T-helper 2 cell treated with Interferon-gamma antibody and Interleukin-4, amounts not matched to agents 5 μg/mL and 100 μg/mL, for 36 hours (primary cell): ENCODE data around the gene GCK.
A peak's percentile ranks its signal among the peaks of the same experiment; 100 is the strongest.

Source experiments
- DNase-seq: peaks from one replicate; pipeline ENCODE4 v3.0.0; 2021; ENCODE audit warnings: low spot score
- H3K27ac Mint-ChIP-seq: one replicate; pipeline ENCODE4 v1.8.0; 2021; ENCODE audit warnings: mild to moderate bottlenecking, mixed read lengths
- H3K27me3 Mint-ChIP-seq: one replicate; pipeline ENCODE4 v1.8.0; 2021; ENCODE audit warnings: low read depth, mixed read lengths
- H3K36me3 Mint-ChIP-seq: one replicate; pipeline ENCODE4 v1.8.0; 2021; ENCODE audit warnings: low read depth, mixed read lengths
- H3K4me1 Mint-ChIP-seq: one replicate; pipeline ENCODE4 v1.8.0; 2021; ENCODE audit warnings: low read depth, mixed read lengths
- H3K4me3 Mint-ChIP-seq: one replicate; pipeline ENCODE4 v1.8.0; 2022; ENCODE audit warnings: mild to moderate bottlenecking, moderate library complexity, mixed read lengths
- H3K9me3 Mint-ChIP-seq: one replicate; pipeline ENCODE4 v1.8.0; 2021; ENCODE audit warnings: mixed read lengths

The GCK gene

DNA sequence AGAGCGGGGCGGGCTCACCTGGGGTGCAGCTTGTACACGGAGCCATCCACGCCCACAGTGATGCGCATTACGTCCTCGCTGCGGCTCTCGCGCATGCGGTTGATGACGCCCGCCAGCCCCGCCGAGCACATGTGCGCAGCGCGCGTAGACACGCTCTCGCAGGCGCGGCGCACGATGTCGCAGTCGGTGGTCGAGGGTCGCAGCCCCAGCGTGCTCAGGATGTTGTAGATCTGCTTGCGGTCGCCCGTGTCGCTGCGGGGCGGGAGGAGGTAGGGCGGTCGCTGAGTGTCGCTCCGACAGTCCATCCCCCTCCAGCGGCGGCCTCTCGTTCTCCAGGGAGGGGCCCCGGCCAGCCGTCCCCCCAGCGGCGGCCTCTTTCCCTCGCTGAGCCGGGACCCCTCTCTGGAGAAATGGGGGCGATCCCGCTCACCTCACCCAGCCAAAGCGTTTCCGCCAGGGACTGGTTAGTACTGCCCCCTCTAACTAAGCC, 43.7 kb downstream of the GCK start:
- Mint-ChIP-seq H3K4me3 (peak overlapping the region; percentile 74), H3K27ac (peak overlapping the region; percentile 77), H3K9me3 (no peaks in the 10 kb centered on the region), H3K4me1 (peaks cover 2% of the 10 kb centered on the region), H3K27me3 (peaks cover 16% of the 10 kb centered on the region), H3K36me3 (no peaks in the 10 kb centered on the region)
- peak; percentile 40 for DNase-seq

DNA sequence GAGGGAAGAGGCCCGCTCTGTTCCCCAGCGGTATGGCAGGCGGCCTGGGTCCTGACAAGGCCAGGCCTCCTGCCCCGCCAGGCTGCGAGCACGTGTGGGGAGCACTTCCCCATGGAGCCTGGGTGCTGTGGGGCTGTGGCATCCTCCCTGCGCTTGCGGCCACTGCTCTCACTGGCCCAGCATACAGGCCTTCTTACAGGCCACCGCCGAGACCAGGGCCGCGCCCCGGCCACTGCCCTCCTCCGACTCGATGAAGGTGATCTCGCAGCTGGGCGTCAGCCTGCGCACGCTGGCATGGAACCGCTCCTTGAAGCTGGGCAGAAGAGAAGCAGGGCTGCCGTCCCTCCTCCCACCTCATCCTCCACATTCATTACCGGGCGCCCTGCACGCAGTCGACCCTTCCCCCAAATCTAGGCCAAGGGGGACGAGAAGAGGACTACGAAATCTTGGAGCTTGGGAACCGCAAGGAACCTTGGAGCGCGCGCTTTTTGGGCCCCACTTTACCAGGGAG, 44.2 kb downstream of the GCK start:
- DNase-seq = no peak
- H3K27me3 Mint-ChIP-seq = peaks cover 16% of the 10 kb centered on the region
- no peaks in the 10 kb centered on the region for H3K9me3 Mint-ChIP-seq
- peak overlapping the region; percentile 74 for H3K4me3 Mint-ChIP-seq
- no peaks in the 10 kb centered on the region for H3K36me3 Mint-ChIP-seq
- H3K4me1 Mint-ChIP-seq = peaks cover 2% of the 10 kb centered on the region
- H3K27ac Mint-ChIP-seq = no peak overlapping the region

DNA sequence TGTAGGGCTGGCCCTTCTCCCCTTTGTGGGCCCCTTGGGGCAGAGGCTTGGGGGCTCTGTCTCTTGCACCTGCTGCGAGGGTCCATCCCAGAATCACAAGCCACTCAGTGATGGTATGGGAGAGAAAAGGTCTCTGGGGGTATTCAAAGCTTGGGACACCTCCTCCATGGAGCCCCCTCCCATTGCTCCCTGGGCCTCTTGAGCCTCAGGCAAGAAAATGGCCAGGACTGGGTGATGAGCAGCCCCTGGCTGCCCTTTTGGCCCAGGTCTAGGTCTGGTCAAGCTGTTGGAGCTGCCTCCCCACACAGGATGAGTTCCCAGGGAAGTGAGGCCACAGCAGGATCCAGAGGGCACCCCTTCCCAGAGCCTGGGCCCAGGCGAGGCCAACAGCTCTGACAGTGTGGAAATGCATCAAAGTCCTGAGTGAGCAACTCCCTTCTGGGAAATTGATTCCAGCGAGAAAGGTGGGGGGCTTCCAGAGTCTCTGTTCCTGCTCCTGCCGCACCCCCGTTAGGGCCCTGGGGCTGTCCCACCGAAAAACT, 44.7 kb downstream of the GCK start:
- Mint-ChIP-seq H3K27ac (no peak overlapping the region), H3K36me3 (no peaks in the 10 kb centered on the region), H3K4me1 (peaks cover 2% of the 10 kb centered on the region), H3K4me3 (no peak overlapping the region), H3K27me3 (peaks cover 16% of the 10 kb centered on the region), H3K9me3 (no peaks in the 10 kb centered on the region)
- no peak for DNase-seq

DNA sequence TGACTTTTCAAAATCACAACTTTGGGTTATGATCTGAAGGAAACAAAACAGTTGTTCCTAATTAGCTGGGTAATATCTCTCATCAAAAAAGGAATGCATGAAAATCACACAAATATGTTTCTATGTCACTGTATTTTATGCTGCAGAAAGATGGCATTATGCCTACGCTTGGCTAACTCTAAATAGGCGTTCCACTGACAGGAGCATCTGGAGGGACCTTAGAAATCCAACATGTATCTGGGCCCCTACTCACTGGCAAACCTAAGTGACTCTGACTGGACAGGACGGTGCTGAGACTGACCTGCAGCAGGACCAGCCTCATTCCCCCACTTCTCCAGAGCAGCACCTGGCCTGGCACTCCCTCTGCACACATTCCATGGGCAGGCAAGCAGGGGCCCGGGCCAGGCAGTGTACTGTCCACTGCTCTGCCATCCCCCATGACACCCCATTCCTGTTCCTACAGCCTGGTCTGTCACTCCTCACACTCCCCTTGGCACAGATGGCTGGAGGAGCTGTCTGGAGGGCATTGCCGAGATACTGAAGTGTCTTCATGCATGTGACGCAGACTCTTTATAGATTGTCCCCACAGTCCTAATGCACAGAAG, 45.5 kb downstream of the GCK start:
- DNase-seq = no peak
- H3K4me3 Mint-ChIP-seq = no peak overlapping the region

DNA sequence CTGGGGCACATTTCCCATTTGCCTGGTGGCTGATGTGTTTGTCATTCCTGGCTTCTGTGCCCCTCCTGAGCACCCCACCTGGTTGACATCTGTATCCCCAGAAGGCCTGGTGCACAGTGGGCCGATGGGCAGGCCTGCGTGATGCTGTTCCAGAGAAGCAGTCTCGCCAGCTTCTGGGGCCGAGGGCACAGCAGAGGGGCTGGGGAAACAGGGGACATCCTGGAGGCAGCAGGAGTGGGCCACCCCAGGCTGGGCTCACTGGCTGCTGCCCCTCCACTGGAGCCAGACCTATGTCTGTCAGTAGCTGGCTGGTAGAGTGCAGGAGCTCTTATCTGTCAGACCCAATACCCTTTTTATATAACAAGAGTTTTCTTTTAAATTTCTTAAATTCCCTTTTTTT, 47.2 kb downstream of the GCK start:
- Mint-ChIP-seq H3K27me3 (peaks cover 17% of the 10 kb centered on the region), H3K36me3 (no peaks in the 10 kb centered on the region), H3K4me1 (peaks cover 6% of the 10 kb centered on the region), H3K27ac (no peak overlapping the region), H3K9me3 (no peaks in the 10 kb centered on the region), H3K4me3 (no peak overlapping the region)
- DNase-seq = no peak

More for the DNA sequence above, 45.5 kb downstream of the GCK start:
- Mint-ChIP-seq H3K27ac (no peak overlapping the region), H3K36me3 (no peaks in the 10 kb centered on the region), H3K27me3 (peaks cover 16% of the 10 kb centered on the region), H3K4me1 (peaks cover 2% of the 10 kb centered on the region), H3K9me3 (no peaks in the 10 kb centered on the region)

DNA sequence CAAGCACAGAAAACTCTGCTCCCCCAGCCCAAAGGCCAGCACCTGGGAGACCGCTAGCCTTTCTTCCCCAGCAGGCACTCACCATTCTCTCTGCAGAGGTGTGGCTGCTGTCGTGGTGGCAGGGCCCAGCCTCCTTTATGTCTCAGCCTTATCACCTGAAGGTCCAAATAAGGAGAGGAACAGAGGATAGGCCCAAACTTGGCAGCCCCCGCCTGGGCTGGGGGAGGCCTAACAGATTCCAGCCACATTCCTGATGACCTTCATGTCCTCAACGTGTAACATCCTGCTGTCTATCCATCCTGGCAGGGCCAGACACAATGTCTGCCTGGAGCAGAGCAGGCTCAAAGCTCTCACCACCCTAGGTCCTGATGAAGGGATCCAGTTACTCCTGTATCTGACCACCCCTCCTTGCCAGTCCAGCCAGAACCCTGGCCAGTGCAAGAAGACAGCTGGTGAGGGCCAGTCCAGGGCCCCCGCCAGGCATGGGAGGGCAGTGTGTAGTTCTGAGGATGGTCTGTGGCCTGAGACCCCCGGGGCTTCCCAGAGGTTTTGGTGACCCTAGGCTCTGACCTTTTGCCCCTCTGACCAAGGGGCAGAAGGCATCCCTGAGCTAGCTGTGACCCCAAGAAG, 47.9 kb downstream of the GCK start, which contains the start of gene MYL7:
MYL7 (minus strand) TSS at position 112 of the 630 bp plus-strand sequence; CDS start at position 85, 27 bp downstream.
- H3K36me3 Mint-ChIP-seq = no peaks in the 10 kb centered on the region
- no peak within 1 kb of the TSS for H3K4me3 Mint-ChIP-seq
- no peak for DNase-seq
- H3K27ac Mint-ChIP-seq = no peak within 1 kb of the TSS
- peaks cover 15% of the 10 kb centered on the region for H3K27me3 Mint-ChIP-seq
- peaks cover 6% of the 10 kb centered on the region for H3K4me1 Mint-ChIP-seq
- H3K9me3 Mint-ChIP-seq = no peaks in the 10 kb centered on the region

DNA sequence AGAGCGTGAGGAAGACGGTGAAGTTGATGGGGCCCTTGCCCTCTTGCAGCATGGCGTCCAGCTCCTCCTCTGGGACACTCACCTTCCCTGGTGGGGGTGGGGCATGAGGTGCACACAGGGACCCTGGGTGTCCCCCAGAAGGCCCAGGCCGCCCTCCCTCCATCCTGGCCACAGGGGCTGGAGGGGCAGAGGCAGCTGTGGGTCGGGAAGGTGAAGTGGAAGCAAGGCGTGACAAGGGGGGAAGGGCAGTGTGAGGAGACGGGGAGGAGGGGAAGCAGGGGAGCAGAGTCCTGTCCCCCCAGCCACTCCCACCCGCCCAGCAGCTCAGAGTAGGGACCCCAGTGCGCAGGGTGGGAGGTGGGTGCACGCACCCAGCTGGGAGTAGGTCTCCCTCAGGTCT, 48.9 kb downstream of the GCK start:
- no peak overlapping the region for H3K4me3 Mint-ChIP-seq
- peaks cover 3% of the 10 kb centered on the region for H3K4me1 Mint-ChIP-seq
- no peaks in the 10 kb centered on the region for H3K9me3 Mint-ChIP-seq
- H3K27ac Mint-ChIP-seq = no peak overlapping the region
- H3K36me3 Mint-ChIP-seq = no peaks in the 10 kb centered on the region
- no peak for DNase-seq
- H3K27me3 Mint-ChIP-seq = peaks cover 14% of the 10 kb centered on the region

DNA sequence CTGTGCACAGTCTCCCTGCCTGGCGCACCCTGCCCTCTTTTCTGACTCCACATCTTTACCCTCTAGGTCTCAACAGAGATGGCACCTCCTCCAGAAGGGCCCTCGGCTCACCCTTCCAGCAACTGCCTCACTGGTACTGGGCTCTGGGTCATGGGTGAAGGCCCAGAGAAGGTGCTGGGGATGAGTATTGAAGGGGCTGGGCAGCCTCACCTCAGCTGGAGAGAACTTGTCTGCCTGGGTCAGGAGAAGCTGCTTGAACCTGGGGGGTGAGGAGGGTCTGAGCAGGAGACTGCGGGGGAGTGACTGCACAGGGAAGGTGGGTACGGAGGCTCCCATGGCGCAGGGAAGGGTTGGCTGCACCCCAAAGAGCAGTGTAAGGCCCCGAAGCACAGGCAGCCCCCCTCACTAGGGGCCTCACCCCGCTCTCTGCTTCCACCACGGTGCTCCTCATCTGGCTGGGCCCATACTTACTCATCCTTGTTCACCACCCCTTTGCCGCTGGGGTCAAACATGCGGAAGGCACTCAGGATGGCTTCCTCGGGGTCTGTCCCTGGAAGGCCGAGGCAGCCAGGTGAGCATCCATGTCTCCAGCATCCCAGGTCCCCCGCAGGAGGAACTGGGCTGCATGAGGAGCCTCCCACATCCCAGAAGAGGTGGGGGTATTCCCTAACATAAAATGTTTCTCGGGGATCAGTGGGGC, 49.8 kb downstream of the GCK start:
- Mint-ChIP-seq H3K4me1 (peaks cover 3% of the 10 kb centered on the region), H3K36me3 (no peaks in the 10 kb centered on the region), H3K9me3 (no peaks in the 10 kb centered on the region), H3K4me3 (no peak overlapping the region), H3K27me3 (peaks cover 9% of the 10 kb centered on the region), H3K27ac (no peak overlapping the region)
- no peak for DNase-seq

DNA sequence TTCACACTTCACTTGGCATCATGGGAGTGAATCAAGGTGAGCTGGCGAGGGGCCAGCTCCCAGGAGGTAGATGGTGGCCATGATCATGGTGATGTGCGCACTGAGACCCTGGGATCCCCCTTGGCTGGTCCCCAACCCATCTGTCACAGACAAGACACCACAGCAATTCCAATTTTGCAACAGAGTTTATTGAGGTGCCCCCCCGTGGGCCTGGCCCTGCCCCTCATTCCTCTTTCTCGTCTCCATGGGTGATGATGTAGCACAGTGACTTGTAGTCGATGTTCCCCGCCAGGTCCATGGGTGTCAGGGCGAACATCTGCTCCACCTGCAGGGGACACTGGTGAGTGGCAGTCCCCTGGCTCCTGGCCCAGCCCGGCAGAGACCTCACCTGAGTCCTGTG, 50.5 kb downstream of the GCK start:
- Mint-ChIP-seq H3K4me1 (peaks cover 3% of the 10 kb centered on the region), H3K36me3 (no peaks in the 10 kb centered on the region), H3K9me3 (no peaks in the 10 kb centered on the region), H3K27me3 (peaks cover 5% of the 10 kb centered on the region), H3K4me3 (no peak overlapping the region), H3K27ac (no peak overlapping the region)
- no peak for DNase-seq

DNA sequence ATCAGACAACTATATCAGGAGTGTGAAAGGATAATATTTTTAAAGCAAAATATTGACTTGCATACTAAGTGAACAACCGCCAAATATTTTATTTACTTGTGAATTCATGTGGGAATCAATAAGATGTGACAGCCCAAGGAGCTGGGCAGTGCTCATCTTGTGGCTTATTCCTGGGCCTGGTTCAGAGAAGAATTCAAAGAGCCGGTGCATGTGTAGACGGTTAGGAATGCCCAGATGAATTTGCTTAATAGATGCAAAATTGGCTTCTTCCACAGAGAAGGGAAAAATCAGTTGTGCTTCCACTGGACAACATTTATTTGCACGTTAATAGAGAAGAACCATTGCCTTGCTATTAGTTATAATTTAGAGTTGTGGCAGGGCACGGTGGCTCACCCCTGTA, 52.5 kb downstream of the GCK start:
- no peak for DNase-seq

DNA sequence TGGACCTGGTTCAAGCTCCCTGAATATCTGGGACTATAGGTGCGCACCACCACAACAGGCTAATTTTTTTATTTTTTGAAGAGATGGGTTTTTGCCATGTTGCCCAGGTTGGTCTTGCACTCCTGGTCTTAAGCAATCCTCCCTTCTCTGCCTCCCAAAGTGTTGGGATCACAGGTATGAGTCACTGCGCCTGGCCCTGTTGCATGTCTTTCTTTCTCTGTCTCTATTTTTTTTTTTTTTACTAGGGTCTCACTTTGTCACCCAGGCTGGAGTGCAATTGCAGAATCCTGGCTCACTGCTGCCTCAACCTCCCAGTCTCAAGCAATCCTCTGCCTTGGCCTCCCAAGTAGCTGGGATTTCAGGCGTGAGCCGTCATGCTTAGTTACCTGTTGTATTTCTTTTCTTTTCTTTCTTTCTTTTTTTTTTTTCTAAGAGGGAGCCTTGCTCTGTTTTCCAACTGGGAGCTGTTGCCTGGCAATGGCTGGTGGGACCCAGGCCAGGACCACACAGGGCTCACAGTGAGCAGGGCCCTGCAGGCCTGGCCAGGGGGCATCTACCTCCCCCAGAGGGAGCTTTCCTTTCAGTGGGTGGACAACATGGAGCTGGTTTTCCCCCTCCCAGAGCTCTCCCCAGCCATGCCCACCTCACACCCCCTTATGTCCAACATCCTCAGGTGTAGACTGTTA, 54.2 kb downstream of the GCK start:
- H3K4me1 Mint-ChIP-seq = peaks cover 3% of the 10 kb centered on the region
- H3K27me3 Mint-ChIP-seq = peaks cover 4% of the 10 kb centered on the region
- no peaks in the 10 kb centered on the region for H3K9me3 Mint-ChIP-seq
- H3K4me3 Mint-ChIP-seq = no peak overlapping the region
- no peak for DNase-seq
- H3K27ac Mint-ChIP-seq = no peak overlapping the region
- no peaks in the 10 kb centered on the region for H3K36me3 Mint-ChIP-seq

More for the DNA sequence above, 52.5 kb downstream of the GCK start:
- H3K27ac Mint-ChIP-seq = no peak overlapping the region
- H3K4me3 Mint-ChIP-seq = no peak overlapping the region
- H3K9me3 Mint-ChIP-seq = no peaks in the 10 kb centered on the region
- peaks cover 3% of the 10 kb centered on the region for H3K4me1 Mint-ChIP-seq
- H3K36me3 Mint-ChIP-seq = no peaks in the 10 kb centered on the region
- peaks cover 4% of the 10 kb centered on the region for H3K27me3 Mint-ChIP-seq

DNA sequence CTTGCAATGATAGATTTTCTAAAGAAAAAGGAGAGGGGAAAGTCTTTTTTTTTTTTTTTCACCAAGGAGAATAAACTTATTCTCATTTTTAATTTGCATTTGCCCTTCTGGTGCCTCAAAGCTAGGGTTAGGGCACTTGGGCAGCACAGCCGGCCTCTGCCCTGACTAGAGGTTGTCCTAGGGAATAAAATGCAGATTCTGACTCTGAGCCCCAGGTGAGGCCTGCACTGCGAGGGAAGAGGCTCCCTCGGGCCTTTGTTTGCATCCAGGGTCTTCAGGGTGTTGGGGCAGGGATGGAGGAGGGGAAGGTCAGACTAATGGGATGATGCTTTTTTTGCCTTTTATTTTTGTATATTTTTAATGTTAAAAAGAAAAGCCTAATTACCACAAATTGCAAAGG, 55.9 kb downstream of the GCK start:
- DNase-seq = no peak
- Mint-ChIP-seq H3K36me3 (no peaks in the 10 kb centered on the region), H3K4me3 (no peak overlapping the region), H3K4me1 (peaks cover 3% of the 10 kb centered on the region), H3K9me3 (no peaks in the 10 kb centered on the region), H3K27me3 (peaks cover 4% of the 10 kb centered on the region), H3K27ac (no peak overlapping the region)

DNA sequence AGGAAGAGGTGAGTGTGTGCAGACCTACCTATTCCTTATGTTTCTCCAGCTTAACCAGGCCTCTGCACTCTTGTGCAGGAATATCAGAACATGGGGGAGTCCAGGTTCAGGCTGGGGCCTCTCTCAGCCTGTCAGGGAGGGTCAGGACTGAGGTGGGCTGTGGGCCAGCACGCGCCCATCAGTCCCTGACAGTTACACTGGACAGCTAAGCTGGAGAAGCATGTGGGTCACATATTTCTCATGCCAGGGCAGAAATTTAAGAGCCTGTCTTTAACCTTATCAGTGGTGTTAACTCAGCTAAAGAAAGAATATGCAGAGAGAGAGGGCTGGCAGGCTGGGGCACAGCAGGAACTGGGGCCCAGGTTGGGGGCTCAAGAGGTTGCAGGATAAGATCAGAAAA, 57.2 kb downstream of the GCK start:
- no peaks in the 10 kb centered on the region for H3K27me3 Mint-ChIP-seq
- no peaks in the 10 kb centered on the region for H3K4me1 Mint-ChIP-seq
- peaks cover 2% of the 10 kb centered on the region for H3K36me3 Mint-ChIP-seq
- DNase-seq = no peak
- H3K9me3 Mint-ChIP-seq = no peaks in the 10 kb centered on the region
- no peak overlapping the region for H3K27ac Mint-ChIP-seq
- no peak overlapping the region for H3K4me3 Mint-ChIP-seq
